Erythroblast (primary cell): ENCODE measurements around the gene ARAP3.

Experiments
- DNase-seq, 2 experiments: peaks; one replicate each; lab custom pipeline; 2025; lab: John Stamatoyannopoulos, UW
- GATA1 ChIP-seq: IDR thresholded peaks from 2 replicates; pipeline ENCODE4 v1.6.1; 2011; ENCODE audit warnings: low read depth, mild to moderate bottlenecking, control low read depth, low read length, moderate library complexity
- POLR2A ChIP-seq: IDR thresholded peaks from 2 replicates; pipeline ENCODE4 v1.6.1; 2011; ENCODE audit warnings: mild to moderate bottlenecking, low read length

The ARAP3 gene

GRCh38 chr5:141672841-141673813 is 8.9 kb downstream of the ARAP3 start:
- no peak for DNase-seq
- TF ChIP-seq GATA1 (no peak), POLR2A (no peak)

GRCh38 chr5:141672071-141672840 is 9.8 kb downstream of the ARAP3 start:
- no peak for DNase-seq
- no peak for TF ChIP-seq POLR2A

GRCh38 chr5:141669520-141669919 is 12.5 kb downstream of the ARAP3 start:
- DNase-seq, result no peak
- TF ChIP-seq POLR2A (no peak), GATA1 (no peak)

GRCh38 chr5:141668601-141669265 is 13.3 kb downstream of the ARAP3 start:
- DNase-seq, result no peak
- TF ChIP-seq GATA1 (no peak), POLR2A (no peak)

- TF ChIP-seq GATA1 (no peak), POLR2A (no peak)
- no peak for DNase-seq
Measured at GRCh38 chr5:141665995-141666940, 15.8 kb downstream of the ARAP3 start.

GRCh38 chr5:141664733-141665461 is 17.1 kb downstream of the ARAP3 start:
- DNase-seq, result peak; percentile 65 to 85
- TF ChIP-seq POLR2A (no peak), GATA1 (no peak)

- TF ChIP-seq POLR2A (no peak), GATA1 (no peak)
- no peak for DNase-seq
Measured at GRCh38 chr5:141663506-141663905, 18.5 kb downstream of the ARAP3 start.

- TF ChIP-seq GATA1, result no peak
- TF ChIP-seq POLR2A, result no peak
Measured at GRCh38 chr5:141662028-141662427, 20.0 kb downstream of the ARAP3 start.

GRCh38 chr5:141657937-141658545 is 24.0 kb downstream of the ARAP3 start:
- no peak for TF ChIP-seq POLR2A
- no peak for TF ChIP-seq GATA1
- peak in 1 of 2 experiments; percentile 16 for DNase-seq

More at GRCh38 chr5:141662028-141662427, 20.0 kb downstream of the ARAP3 start:
- no peak for DNase-seq

- no peak for DNase-seq
- TF ChIP-seq GATA1 (no peak), POLR2A (no peak)
Measured at GRCh38 chr5:141657404-141657803, 24.6 kb downstream of the ARAP3 start.

- DNase-seq, result no peak
- no peak for TF ChIP-seq GATA1
Measured at GRCh38 chr5:141656396-141656795, 25.6 kb downstream of the ARAP3 start.

GRCh38 chr5:141655020-141655419 is 27.0 kb downstream of the ARAP3 start:
- no peak for DNase-seq
- no peak for TF ChIP-seq GATA1
- no peak for TF ChIP-seq POLR2A
